KOPT-K1 (cell line): ENCODE data around the gene IRF3.

ENCODE experiments used
- H3K27ac ChIP-seq: fragments of 200-600 bp; sonication (generic); 2 replicates; pipeline ENCODE4 v1.5.1; 2016; ENCODE audit warnings: antibody characterized with exemption, mild to moderate bottlenecking, low read depth, low read length; ENCODE audit not compliant: poor library complexity, severe bottlenecking
- H3K36me3 ChIP-seq: fragments of 200-600 bp; sonication (generic); 2 replicates; pipeline ENCODE4 v1.5.1; 2017; ENCODE audit warnings: antibody characterized with exemption, mild to moderate bottlenecking, low read length, moderate library complexity; ENCODE audit not compliant: insufficient read depth
- H3K9me3 ChIP-seq: fragments of 200-600 bp; sonication (generic); 2 replicates; pipeline ENCODE4 v1.5.1; 2017; ENCODE audit warnings: antibody characterized with exemption, low read length, mild to moderate bottlenecking; ENCODE audit not compliant: insufficient read depth, poor library complexity, severe bottlenecking

The IRF3 gene

GRCh38 chr19:49665351-49666119, at the start of gene IRF3, which contains the start of gene BCL2L12:
TSS of gene IRF3 (minus strand) at chr19:49665857. CDS start at chr19:49664838, 1,019 bp downstream.
TSS of gene BCL2L12 (plus strand) at chr19:49665933. CDS start at chr19:49666693, 760 bp downstream.
- Histone ChIP-seq H3K36me3 (peaks cover 55% of the 10 kb centered on the region), H3K27ac (peak within 1 kb of the TSS; percentile 73), H3K9me3 (no peaks in the 10 kb centered on the region)

GRCh38 chr19:49713236-49713845, 47.7 kb upstream of the IRF3 start:
- Histone ChIP-seq H3K36me3 (no peaks in the 10 kb centered on the region), H3K27ac (no peak overlapping the region), H3K9me3 (no peaks in the 10 kb centered on the region)

- Histone ChIP-seq H3K36me3 (no peaks in the 10 kb centered on the region), H3K27ac (no peak overlapping the region)
Observed at GRCh38 chr19:49712397-49712859, 46.8 kb upstream of the IRF3 start.

GRCh38 chr19:49710372-49710951, 44.8 kb upstream of the IRF3 start:
- Histone ChIP-seq H3K27ac (no peak overlapping the region), H3K36me3 (no peaks in the 10 kb centered on the region), H3K9me3 (no peaks in the 10 kb centered on the region)

More at GRCh38 chr19:49712397-49712859, 46.8 kb upstream of the IRF3 start:
- H3K9me3 ChIP-seq = no peaks in the 10 kb centered on the region

GRCh38 chr19:49705919-49706318, 40.3 kb upstream of the IRF3 start:
- Histone ChIP-seq H3K36me3 (no peaks in the 10 kb centered on the region), H3K27ac (no peak overlapping the region), H3K9me3 (no peaks in the 10 kb centered on the region)

GRCh38 chr19:49704888-49705642, 39.4 kb upstream of the IRF3 start:
- no peak overlapping the region for H3K27ac ChIP-seq
- H3K36me3 ChIP-seq = no peaks in the 10 kb centered on the region
- no peaks in the 10 kb centered on the region for H3K9me3 ChIP-seq

GRCh38 chr19:49701271-49701786, 35.7 kb upstream of the IRF3 start:
- Histone ChIP-seq H3K36me3 (no peaks in the 10 kb centered on the region), H3K27ac (no peak overlapping the region), H3K9me3 (no peaks in the 10 kb centered on the region)

- H3K36me3 ChIP-seq = no peaks in the 10 kb centered on the region
- H3K27ac ChIP-seq = no peak overlapping the region
- H3K9me3 ChIP-seq = no peaks in the 10 kb centered on the region
Observed at GRCh38 chr19:49700563-49700962, 34.9 kb upstream of the IRF3 start.

- no peaks in the 10 kb centered on the region for H3K36me3 ChIP-seq
- H3K9me3 ChIP-seq = no peaks in the 10 kb centered on the region
- no peak overlapping the region for H3K27ac ChIP-seq
Observed at GRCh38 chr19:49699364-49699763, 33.7 kb upstream of the IRF3 start.

GRCh38 chr19:49696865-49697264, 31.2 kb upstream of the IRF3 start:
- no peaks in the 10 kb centered on the region for H3K9me3 ChIP-seq
- no peak overlapping the region for H3K27ac ChIP-seq
- no peaks in the 10 kb centered on the region for H3K36me3 ChIP-seq

GRCh38 chr19:49696115-49696514, 30.5 kb upstream of the IRF3 start:
- H3K9me3 ChIP-seq = no peaks in the 10 kb centered on the region
- no peak overlapping the region for H3K27ac ChIP-seq
- no peaks in the 10 kb centered on the region for H3K36me3 ChIP-seq

- Histone ChIP-seq H3K27ac (no peak overlapping the region), H3K9me3 (no peaks in the 10 kb centered on the region), H3K36me3 (peaks cover 37% of the 10 kb centered on the region)
Observed at GRCh38 chr19:49692147-49692506, 26.5 kb upstream of the IRF3 start.

- Histone ChIP-seq H3K9me3 (no peaks in the 10 kb centered on the region), H3K27ac (no peak overlapping the region), H3K36me3 (peaks cover 42% of the 10 kb centered on the region)
Observed at GRCh38 chr19:49691243-49692146, 25.8 kb upstream of the IRF3 start.

- Histone ChIP-seq H3K36me3 (peaks cover 49% of the 10 kb centered on the region), H3K9me3 (no peaks in the 10 kb centered on the region), H3K27ac (no peak within 1 kb of the TSS)
Observed at GRCh38 chr19:49690656-49691242, 25.1 kb upstream of the IRF3 start, which contains the start of gene CPT1C. TSS of gene CPT1C (plus strand) at chr19:49691116. CDS start at chr19:49692253, 1,137 bp downstream.
